ENCODE measurements around the gene USH1C.
A peak's percentile ranks its signal among the peaks of the same experiment; 100 is the strongest.

Gene USH1C

GRCh38 chr11:17553249-17553546, 9.0 kb upstream of the USH1C start:
- Histone ChIP-seq H3K4me3 (ENCODE audit: low read length) (no peak overlapping the region), H3K27ac (ENCODE audit: low read length) (no peak overlapping the region), H3K36me3 (ENCODE audit: insufficient read depth, low read depth, low read length) (no peaks in the 10 kb centered on the region), H3K9ac (ENCODE audit: low read depth, low read length) (no peak overlapping the region), H3K27me3 (ENCODE audit: insufficient read depth, low read length) (peaks cover under 1% of the 10 kb centered on the region), H3K4me1 (ENCODE audit: insufficient read depth, low read length) (peaks cover 3% of the 10 kb centered on the region; the same call in 1 of the 2 replicates), H3K9me3 (ENCODE audit: insufficient read depth, low read depth, low read length) (no peaks in the 10 kb centered on the region)

GRCh38 chr11:17552392-17553248, 8.4 kb upstream of the USH1C start:
- peaks cover 5% of the 10 kb centered on the region; the same call in 1 of the 2 replicates for H3K4me1 ChIP-seq (ENCODE audit: insufficient read depth, low read length)
- H3K4me3 ChIP-seq (ENCODE audit: low read length): no peak overlapping the region

GRCh38 chr11:17552041-17552355, 7.8 kb upstream of the USH1C start:
- Histone ChIP-seq H3K36me3 (ENCODE audit: insufficient read depth, low read depth, low read length) (no peaks in the 10 kb centered on the region), H3K4me1 (ENCODE audit: insufficient read depth, low read length) (peaks cover 5% of the 10 kb centered on the region; the same call in 1 of the 2 replicates), H3K9ac (ENCODE audit: low read depth, low read length) (no peak overlapping the region), H3K4me3 (ENCODE audit: low read length) (no peak overlapping the region), H3K27ac (ENCODE audit: low read length) (no peak overlapping the region), H3K27me3 (ENCODE audit: insufficient read depth, low read length) (peaks cover 12% of the 10 kb centered on the region), H3K9me3 (ENCODE audit: insufficient read depth, low read depth, low read length) (no peaks in the 10 kb centered on the region)

More at GRCh38 chr11:17552392-17553248, 8.4 kb upstream of the USH1C start:
- H3K27me3 ChIP-seq (ENCODE audit: insufficient read depth, low read length): peaks cover 6% of the 10 kb centered on the region
- no peaks in the 10 kb centered on the region for H3K36me3 ChIP-seq (ENCODE audit: insufficient read depth, low read depth, low read length)
- H3K9ac ChIP-seq (ENCODE audit: low read depth, low read length): no peak overlapping the region
- no peaks in the 10 kb centered on the region for H3K9me3 ChIP-seq (ENCODE audit: insufficient read depth, low read depth, low read length)
- no peak overlapping the region for H3K27ac ChIP-seq (ENCODE audit: low read length)

- Histone ChIP-seq H3K9ac (ENCODE audit: low read depth, low read length) (no peak overlapping the region), H3K4me3 (ENCODE audit: low read length) (no peak overlapping the region), H3K9me3 (ENCODE audit: insufficient read depth, low read depth, low read length) (no peaks in the 10 kb centered on the region), H3K4me1 (ENCODE audit: insufficient read depth, low read length) (peaks cover 5% of the 10 kb centered on the region; the same call in 1 of the 2 replicates), H3K27ac (ENCODE audit: low read length) (no peak overlapping the region), H3K27me3 (ENCODE audit: insufficient read depth, low read length) (peaks cover 12% of the 10 kb centered on the region), H3K36me3 (ENCODE audit: insufficient read depth, low read depth, low read length) (no peaks in the 10 kb centered on the region)
These were observed 7.3 kb upstream of the USH1C start for GRCh38 chr11:17551347-17552040.

GRCh38 chr11:17550450-17551346, 6.5 kb upstream of the USH1C start:
- no peak overlapping the region for H3K4me3 ChIP-seq (ENCODE audit: low read length)
- peaks cover 5% of the 10 kb centered on the region; the same call in 1 of the 2 replicates for H3K4me1 ChIP-seq (ENCODE audit: insufficient read depth, low read length)
- H3K9me3 ChIP-seq (ENCODE audit: insufficient read depth, low read depth, low read length): no peaks in the 10 kb centered on the region
- peaks cover 18% of the 10 kb centered on the region for H3K27me3 ChIP-seq (ENCODE audit: insufficient read depth, low read length)
- no peak overlapping the region for H3K27ac ChIP-seq (ENCODE audit: low read length)
- no peaks in the 10 kb centered on the region for H3K36me3 ChIP-seq (ENCODE audit: insufficient read depth, low read depth, low read length)
- H3K9ac ChIP-seq (ENCODE audit: low read depth, low read length): no peak overlapping the region

- Histone ChIP-seq H3K27me3 (ENCODE audit: insufficient read depth, low read length) (peaks cover 25% of the 10 kb centered on the region), H3K4me1 (ENCODE audit: insufficient read depth, low read length) (peaks cover 5% of the 10 kb centered on the region; the same call in 1 of the 2 replicates), H3K9ac (ENCODE audit: low read depth, low read length) (no peak overlapping the region), H3K9me3 (ENCODE audit: insufficient read depth, low read depth, low read length) (no peaks in the 10 kb centered on the region), H3K36me3 (ENCODE audit: insufficient read depth, low read depth, low read length) (no peaks in the 10 kb centered on the region), H3K4me3 (ENCODE audit: low read length) (no peak overlapping the region), H3K27ac (ENCODE audit: low read length) (no peak overlapping the region)
These were observed 4.2 kb upstream of the USH1C start for GRCh38 chr11:17548444-17548843.

DNA sequence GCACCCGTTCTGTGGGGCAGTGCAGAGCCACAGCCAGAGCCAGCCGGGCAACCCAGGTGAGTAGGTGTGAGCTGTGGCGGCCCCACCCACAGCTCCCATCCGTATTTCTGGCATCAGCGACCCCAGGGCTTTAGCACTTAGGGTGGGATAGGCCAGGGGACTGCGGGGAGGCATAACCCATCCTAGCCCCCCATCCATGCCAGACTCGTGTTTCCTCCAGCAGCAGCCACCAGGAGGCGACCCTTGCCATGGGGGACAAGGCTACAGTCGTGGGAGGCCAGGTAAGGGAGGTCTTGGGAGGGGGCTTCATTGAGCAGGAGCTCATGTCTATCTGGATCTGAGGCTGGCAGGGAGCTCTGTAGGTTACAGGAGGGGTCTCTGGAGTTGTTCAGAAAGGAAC, 3.7 kb upstream of the USH1C start:
- H3K27ac ChIP-seq (ENCODE audit: low read length): no peak overlapping the region
- no peaks in the 10 kb centered on the region for H3K36me3 ChIP-seq (ENCODE audit: insufficient read depth, low read depth, low read length)
- H3K9ac ChIP-seq (ENCODE audit: low read depth, low read length): no peak overlapping the region
- no peaks in the 10 kb centered on the region for H3K9me3 ChIP-seq (ENCODE audit: insufficient read depth, low read depth, low read length)
- peaks cover 5% of the 10 kb centered on the region; the same call in 1 of the 2 replicates for H3K4me1 ChIP-seq (ENCODE audit: insufficient read depth, low read length)
- peaks cover 30% of the 10 kb centered on the region for H3K27me3 ChIP-seq (ENCODE audit: insufficient read depth, low read length)
- H3K4me3 ChIP-seq (ENCODE audit: low read length): no peak overlapping the region

- H3K9me3 ChIP-seq (ENCODE audit: insufficient read depth, low read depth, low read length): no peaks in the 10 kb centered on the region
- peaks cover 38% of the 10 kb centered on the region for H3K27me3 ChIP-seq (ENCODE audit: insufficient read depth, low read length)
- peak within 1 kb of the TSS; percentile 54 for H3K4me3 ChIP-seq (ENCODE audit: low read length)
- H3K4me1 ChIP-seq (ENCODE audit: insufficient read depth, low read length): peaks cover 8% of the 10 kb centered on the region; the same call in 1 of the 2 replicates
- no peak within 1 kb of the TSS; the same call in 1 of the 2 replicates for H3K9ac ChIP-seq (ENCODE audit: low read depth, low read length)
- H3K27ac ChIP-seq (ENCODE audit: low read length): no peak within 1 kb of the TSS
- no peaks in the 10 kb centered on the region for H3K36me3 ChIP-seq (ENCODE audit: insufficient read depth, low read depth, low read length)
These were observed 2.9 kb upstream of the USH1C start, which contains the start of gene OTOG for GRCh38 chr11:17547051-17547577. Gene OTOG, plus strand, starts transcription at chr11:17547259. Its CDS starts 114 bp downstream, at chr11:17547373.

DNA sequence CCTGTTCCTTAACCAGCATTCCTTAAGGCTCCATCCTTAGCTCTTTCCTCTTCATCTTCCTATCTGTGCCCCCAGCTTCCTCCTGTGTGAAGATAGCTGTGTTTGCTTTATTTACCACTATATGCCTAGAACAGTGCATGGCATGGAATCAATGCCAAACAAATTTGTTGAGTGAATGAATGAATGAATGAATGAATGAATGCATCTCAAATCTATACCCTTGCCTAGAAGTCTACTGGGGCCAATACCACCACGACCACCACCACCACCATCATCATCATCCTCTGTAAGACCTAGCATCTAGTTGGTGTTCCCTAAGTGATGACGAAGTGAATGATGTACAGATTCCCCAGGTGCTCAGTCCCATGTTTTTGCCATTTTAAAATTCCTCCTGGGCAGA, 2.0 kb upstream of the USH1C start:
- H3K9ac ChIP-seq (ENCODE audit: low read depth, low read length): no peak overlapping the region
- no peak overlapping the region for H3K4me3 ChIP-seq (ENCODE audit: low read length)
- peaks cover 39% of the 10 kb centered on the region for H3K27me3 ChIP-seq (ENCODE audit: insufficient read depth, low read length)
- H3K27ac ChIP-seq (ENCODE audit: low read length): no peak overlapping the region
- no peaks in the 10 kb centered on the region for H3K36me3 ChIP-seq (ENCODE audit: insufficient read depth, low read depth, low read length)
- no peaks in the 10 kb centered on the region for H3K9me3 ChIP-seq (ENCODE audit: insufficient read depth, low read depth, low read length)
- H3K4me1 ChIP-seq (ENCODE audit: insufficient read depth, low read length): peaks cover 10% of the 10 kb centered on the region; the same call in 1 of the 2 replicates

DNA sequence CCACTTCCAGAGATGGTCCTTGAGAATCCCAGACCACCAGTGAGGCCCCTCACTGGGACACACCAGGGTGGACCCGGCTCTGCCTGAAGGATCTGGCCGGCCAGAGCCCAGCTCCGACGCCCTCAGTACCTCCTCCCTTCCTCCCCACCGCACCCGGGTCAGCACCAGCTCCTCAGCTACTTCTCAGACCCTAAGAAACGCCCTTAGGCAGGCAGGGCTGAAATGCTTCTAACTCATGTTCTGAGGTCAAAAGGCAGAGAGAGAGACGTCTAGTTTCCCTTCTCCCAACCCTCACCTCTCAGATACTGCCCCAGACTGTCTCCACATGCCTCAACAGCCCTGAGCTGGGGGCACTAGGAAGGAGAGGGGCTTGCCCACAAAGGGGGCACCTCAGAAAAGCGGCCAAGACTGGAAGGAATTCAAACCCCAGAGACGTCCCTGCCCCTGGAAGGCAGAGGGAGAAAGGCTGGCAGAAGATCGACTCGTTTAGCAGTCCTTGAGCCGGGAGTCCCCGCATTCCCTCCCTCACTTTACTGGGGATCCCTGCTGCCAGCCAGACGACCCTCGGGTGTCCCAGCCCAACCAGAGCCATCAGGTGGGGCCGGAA, 539 bp downstream of the USH1C start:
- H3K4me3 ChIP-seq (ENCODE audit: low read length): peak overlapping the region; percentile 76
- H3K9me3 ChIP-seq (ENCODE audit: insufficient read depth, low read depth, low read length): no peaks in the 10 kb centered on the region
- no peaks in the 10 kb centered on the region for H3K36me3 ChIP-seq (ENCODE audit: insufficient read depth, low read depth, low read length)
- H3K9ac ChIP-seq (ENCODE audit: low read depth, low read length): peak overlapping the region; percentile 54; the same call in 1 of the 2 replicates
- peaks cover 39% of the 10 kb centered on the region for H3K27me3 ChIP-seq (ENCODE audit: insufficient read depth, low read length)
- H3K27ac ChIP-seq (ENCODE audit: low read length): no peak overlapping the region
- H3K4me1 ChIP-seq (ENCODE audit: insufficient read depth, low read length): peaks cover 10% of the 10 kb centered on the region; the same call in 1 of the 2 replicates

- Histone ChIP-seq H3K27ac (ENCODE audit: low read length) (no peak overlapping the region), H3K27me3 (ENCODE audit: insufficient read depth, low read length) (peaks cover 37% of the 10 kb centered on the region), H3K4me1 (ENCODE audit: insufficient read depth, low read length) (peaks cover 5% of the 10 kb centered on the region; the same call in 1 of the 2 replicates), H3K9ac (ENCODE audit: low read depth, low read length) (no peak overlapping the region), H3K4me3 (ENCODE audit: low read length) (no peak overlapping the region), H3K36me3 (ENCODE audit: insufficient read depth, low read depth, low read length) (no peaks in the 10 kb centered on the region), H3K9me3 (ENCODE audit: insufficient read depth, low read depth, low read length) (no peaks in the 10 kb centered on the region)
These were observed 1.2 kb downstream of the USH1C start for GRCh38 chr11:17543041-17543440.
